ENCODE measurements around the gene DBN1. TPM values are rescaled to one million over a fixed set of nuclear protein-coding genes. Genes with fewer than 3 reads are reported as not detected.
"Not testable (repeated sequence)": the region's sequence is repeated elsewhere in the genome, so short reads cannot be mapped to it uniquely, and the experiment has no call there.

Gene DBN1
- total RNA-seq, 1 donor = 214 TPM

- no peak for DNase-seq (ENCODE audit: low read depth)
- no peak for TF ChIP-seq CTCF (IDR thresholded peaks at IDR 0.05; ENCODE audit: insufficient read depth, low read depth, low read length)
- no peak overlapping the region for H3K4me3 ChIP-seq (ENCODE audit: low read depth, low read length)
Observed at GRCh38 chr5:177490992-177491391, 17.6 kb upstream of the DBN1 start.

GRCh38 chr5:177490311-177490991, 17.0 kb upstream of the DBN1 start:
- DNase-seq (ENCODE audit: low read depth) = no peak
- TF ChIP-seq CTCF (IDR thresholded peaks at IDR 0.05; ENCODE audit: insufficient read depth, low read depth, low read length) = no peak
- H3K4me3 ChIP-seq (ENCODE audit: low read depth, low read length) = no peak overlapping the region

- no peak overlapping the region for H3K4me3 ChIP-seq (ENCODE audit: low read depth, low read length)
- no peak for DNase-seq (ENCODE audit: low read depth)
- TF ChIP-seq CTCF (IDR thresholded peaks at IDR 0.05; ENCODE audit: insufficient read depth, low read depth, low read length) = no peak
Observed at GRCh38 chr5:177489119-177489716, 15.8 kb upstream of the DBN1 start.

- H3K4me3 ChIP-seq (ENCODE audit: low read depth, low read length) = no peak overlapping the region
- no peak for TF ChIP-seq CTCF (IDR thresholded peaks at IDR 0.05; ENCODE audit: insufficient read depth, low read depth, low read length)
- DNase-seq (ENCODE audit: low read depth) = no peak
Observed at GRCh38 chr5:177487975-177488374, 14.5 kb upstream of the DBN1 start.

- TF ChIP-seq CTCF (IDR thresholded peaks at IDR 0.05; ENCODE audit: insufficient read depth, low read depth, low read length) = no peak
- no peak overlapping the region for H3K4me3 ChIP-seq (ENCODE audit: low read depth, low read length)
- DNase-seq (ENCODE audit: low read depth) = no peak
Observed at GRCh38 chr5:177487144-177487543, 13.7 kb upstream of the DBN1 start.

DNA sequence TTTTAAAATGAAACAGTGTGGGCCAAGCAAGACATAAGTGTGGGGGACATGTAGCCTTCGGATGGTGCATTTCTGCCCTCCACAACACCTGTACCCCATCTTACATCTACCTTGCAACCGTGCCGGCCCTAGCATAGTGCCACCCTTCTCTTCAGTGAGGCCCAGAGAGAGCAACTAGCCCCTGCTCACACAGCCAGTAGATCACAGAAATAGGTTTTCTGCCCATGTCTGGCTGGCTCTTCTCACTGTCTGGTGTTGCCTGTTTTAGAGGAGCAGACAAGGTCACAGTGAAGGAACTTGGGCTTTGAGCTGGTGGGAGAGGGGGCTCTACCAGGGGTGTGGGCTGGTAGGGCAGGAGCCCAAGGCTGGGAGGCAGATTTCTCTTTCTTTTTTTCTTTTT, 12.8 kb upstream of the DBN1 start:
- TF ChIP-seq CTCF (IDR thresholded peaks at IDR 0.05; ENCODE audit: insufficient read depth, low read depth, low read length) = no peak
- H3K4me3 ChIP-seq (ENCODE audit: low read depth, low read length) = no peak overlapping the region
- no peak for DNase-seq (ENCODE audit: low read depth)

GRCh38 chr5:177485753-177486152, 12.3 kb upstream of the DBN1 start:
- not testable (repeated sequence) for H3K4me3 ChIP-seq (ENCODE audit: low read depth, low read length); DNase-seq (ENCODE audit: low read depth)
